Endothelial cell of umbilical vein (primary cell): ENCODE measurements around the gene NCLN. TPM values are rescaled to one million over a fixed set of nuclear protein-coding genes. Genes with fewer than 3 reads are reported as not detected.

Experiments
- BruUV-seq: library from RNA; stranded (reverse); fragments of 400-500 nt; replicated peaks from 2 replicates; lab custom pipeline; 2021; lab: Mats Ljungman, UMichigan
- CTCF ChIA-PET: fragments of 300-600, 350-600 bp; sonication (Branson Sonifier 250); formaldehyde crosslinking; loops from one replicate; lab custom pipeline; 2021; ENCODE audit warnings: antibody characterized with exemption, inconsistent platforms; lab: Charles Lee
- POLR2A ChIA-PET: fragments of 300-600, 350-600 bp; sonication (Branson Sonifier 250); formaldehyde crosslinking; loops from one replicate; lab custom pipeline; 2021; ENCODE audit warnings: antibody characterized with exemption, inconsistent platforms; lab: Charles Lee
- DNase-seq: peaks from one replicate; pipeline ENCODE4 v3.0.0-alpha.2; 2011; ENCODE audit warnings: low read depth, low spot score
- FAIRE-seq: peaks from 2 replicates; lab custom pipeline; 2011; peaks lifted over from hg19 to GRCh38; lab: Jason Lieb, UNC
- H2AFZ ChIP-seq: 2 replicates; pipeline ENCODE4 v1.6.0; 2012; ENCODE audit warnings: low read depth, low read length, control low read depth, inconsistent platforms
- H3K27ac ChIP-seq: 2 replicates; pipeline ENCODE4 v1.5.1; 2011; ENCODE audit warnings: low read depth, mild to moderate bottlenecking, control low read depth, low read length, moderate library complexity; ENCODE audit not compliant: insufficient read depth
- H3K27me3 ChIP-seq, 2 experiments: 2 replicates each; pipeline versions ENCODE4 v1.6.0 to v1.6.1; 2011; ENCODE audit warnings: low read length in 2 of 2, mixed read lengths in 1 of 2; ENCODE audit not compliant: control insufficient read depth in 2 of 2, insufficient read depth in 2 of 2
- H3K36me3 ChIP-seq, 2 experiments: 2 replicates in 1 of 2; 3 replicates in 1 of 2; pipeline ENCODE4 v1.5.1; 2011; ENCODE audit warnings: low read length in 2 of 2, mild to moderate bottlenecking in 1 of 2, moderate library complexity in 1 of 2; ENCODE audit not compliant: control insufficient read depth in 2 of 2, insufficient read depth in 2 of 2; ENCODE audit errors: extremely low read depth in 1 of 2
- H3K4me1 ChIP-seq: 3 replicates; pipeline ENCODE4 v1.5.1; 2011; ENCODE audit warnings: mild to moderate bottlenecking, low read length; ENCODE audit not compliant: control insufficient read depth, insufficient read depth; ENCODE audit errors: extremely low read depth
- H3K4me2 ChIP-seq: 2 replicates; pipeline ENCODE4 v1.6.1; 2011; ENCODE audit warnings: low read length, control low read depth, mixed read lengths; ENCODE audit not compliant: insufficient read depth
- H3K4me3 ChIP-seq, 3 experiments: fragments of 200-600 bp in 1 of 3; sonication (generic), shearing (Covaris generic) in 1 of 3; replicated peaks in 1 of 3; 2 replicates each; pipeline ENCODE4 v1.5.1; 2011 to 2016; ENCODE audit warnings: control low read depth in 3 of 3, low read length in 3 of 3, mild to moderate bottlenecking in 2 of 3, inconsistent platforms in 1 of 3, low read depth in 1 of 3, moderate library complexity in 1 of 3; ENCODE audit not compliant: insufficient read depth in 1 of 3
- H3K79me2 ChIP-seq: 2 replicates; pipeline ENCODE4 v1.6.0; 2012; ENCODE audit warnings: low read length, inconsistent platforms; ENCODE audit not compliant: control insufficient read depth, insufficient read depth
- H3K9ac ChIP-seq: replicated peaks from 2 replicates; pipeline ENCODE3; 2011; ENCODE audit warnings: low read length, control low read depth; ENCODE audit not compliant: insufficient read depth; ENCODE audit errors: extremely low read depth
- H3K9me1 ChIP-seq: replicated peaks from 3 replicates; pipeline ENCODE4 v1.6.0; 2011; ENCODE audit warnings: mild to moderate bottlenecking, low read length; ENCODE audit not compliant: control insufficient read depth, insufficient read depth; ENCODE audit errors: extremely low read depth
- H3K9me3 ChIP-seq: replicated peaks from 2 replicates; pipeline ENCODE4 v1.5.1; 2012; ENCODE audit warnings: low read length, inconsistent platforms; ENCODE audit not compliant: control insufficient read depth, insufficient read depth
- H4K20me1 ChIP-seq: replicated peaks from 2 replicates; pipeline ENCODE3; 2011; ENCODE audit warnings: mild to moderate bottlenecking, low read length; ENCODE audit not compliant: control insufficient read depth, insufficient read depth; ENCODE audit errors: extremely low read depth
- CTCF ChIP-seq, 2 donors: IDR thresholded peaks; 1 replicate in 1 of 2; 2 replicates in 1 of 2; pipeline ENCODE4 v1.5.1; 2011; ENCODE audit warnings: low read length in 2 of 2, mild to moderate bottlenecking in 2 of 2, moderate library complexity in 2 of 2, control low read depth in 1 of 2, inconsistent platforms in 1 of 2, low read depth in 1 of 2; ENCODE audit not compliant: insufficient read depth in 1 of 2; ENCODE audit errors: extremely low read depth in 1 of 2
- GATA2 ChIP-seq: IDR thresholded peaks from 2 replicates; pipeline ENCODE4 v1.7.0; 2011; ENCODE audit warnings: low read depth, mild to moderate bottlenecking, moderate library complexity, mixed read lengths, low read length; ENCODE audit not compliant: insufficient read length, insufficient read depth
- JUN ChIP-seq: IDR thresholded peaks from 2 replicates; pipeline ENCODE4 v1.6.1; 2011; ENCODE audit warnings: borderline replicate concordance, low read depth; ENCODE audit not compliant: insufficient read length, insufficient read depth
- MAX ChIP-seq: IDR thresholded peaks from 2 replicates; pipeline ENCODE4 v1.6.1; 2011; ENCODE audit not compliant: insufficient read depth, insufficient read length
- MYC ChIP-seq: IDR thresholded peaks from one replicate; pipeline ENCODE4 v1.6.1; 2011; ENCODE audit warnings: mild to moderate bottlenecking, low read depth, low read length
- POLR2A ChIP-seq: IDR thresholded peaks from 2 replicates; pipeline ENCODE4 v1.6.1; 2012; ENCODE audit warnings: low read depth, mild to moderate bottlenecking, control low read depth, low read length
- dilution Hi-C: fragments of 300-500 bp; cut with MboI; formaldehyde crosslinking; loops from one replicate; pipeline ENCODE4 v1.15.0; 2019; ENCODE audit warnings: low sequenced_read_pairs; ENCODE audit not compliant: extremely low pct_ligation_motif_present
- intact Hi-C: fragments of 100-400 bp; cut with micrococcal nuclease; formaldehyde crosslinking; loops from one replicate; pipeline ENCODE4 v1.10.0; 2022
- polyA plus RNA-seq, 4 experiments: library from polyadenylated mRNA; depleted of rRNA in 3 of 4; stranded (reverse) in 3 of 4; unstranded in 1 of 4; fragments of >200 nt; gene quantifications; 2 replicates each; pipeline versions ENCODE4 v1.2.1 to v1.2.3, GENCODE V29; 2011 to 2012; ENCODE audit warnings: missing spikeins in 1 of 4
- total RNA-seq: library from RNA; stranded (reverse); gene quantifications from 2 replicates; pipeline ENCODE4 v1.2.3, GENCODE V29; 2021

NCLN gene
- total and polyA plus RNA-seq, 2 donors (not counting 3 experiments of a cell fraction or from before 2014, with no cell fraction given): 97.2 to 102 TPM

- Histone ChIP-seq H3K4me2 (no peak overlapping the region), H3K4me3 (no peak overlapping the region), H2AFZ (no peak overlapping the region), H3K36me3 (peaks cover 0 to 4% of the 10 kb centered on the region in 2 experiments), H3K79me2 (peaks cover 57% of the 10 kb centered on the region), H3K9ac (no peak overlapping the region), H3K9me1 (no peaks in the 10 kb centered on the region), H4K20me1 (no peaks in the 10 kb centered on the region), H3K4me1 (peaks cover 9% of the 10 kb centered on the region), H3K27me3 (no peaks in the 10 kb centered on the region), H3K9me3 (no peaks in the 10 kb centered on the region), H3K27ac (no peak overlapping the region)
- FAIRE-seq (no peak), DNase-seq (no peak)
- intact Hi-C loops (no loop called here), dilution Hi-C loops (no loop called here)
- ChIA-PET POLR2A (no interaction called here), CTCF (no interaction called here)
- TF ChIP-seq POLR2A (no peak), CTCF (IDR thresholded peaks at IDR 0.05; ENCODE audit: extremely low read depth in 1 of 2, insufficient read depth in 1 of 2, low read depth in 1 of 2, low read length in 2 of 2) (no peak), JUN (no peak)
- no TSS peak for BruUV-seq
These were observed 4.7 kb downstream of the NCLN start for GRCh38 chr19:3190470-3190770.

- Histone ChIP-seq H2AFZ (no peak overlapping the region), H3K36me3 (peaks cover 0 to 4% of the 10 kb centered on the region in 2 experiments), H3K4me1 (peaks cover 9% of the 10 kb centered on the region), H3K9ac (no peak overlapping the region), H3K4me2 (no peak overlapping the region), H3K4me3 (no peak overlapping the region), H3K79me2 (peaks cover 54% of the 10 kb centered on the region), H3K9me1 (no peaks in the 10 kb centered on the region), H3K27ac (no peak overlapping the region), H3K9me3 (no peaks in the 10 kb centered on the region), H4K20me1 (no peaks in the 10 kb centered on the region), H3K27me3 (no peaks in the 10 kb centered on the region)
- no peak for DNase-seq
- FAIRE-seq: no peak
- TF ChIP-seq POLR2A: no peak
- TF ChIP-seq MYC: no peak
- no peak for TF ChIP-seq MAX
- no peak for TF ChIP-seq GATA2
- no peak for TF ChIP-seq CTCF (IDR thresholded peaks at IDR 0.05; ENCODE audit: extremely low read depth in 1 of 2, insufficient read depth in 1 of 2, low read depth in 1 of 2, low read length in 2 of 2)
- POLR2A ChIA-PET: no interaction called here
- dilution Hi-C loops (no loop called here), intact Hi-C loops (no loop called here)
- CTCF ChIA-PET: interaction anchor here (1.4 kb wide), 1 partner anchor 12 kb away, joined by 4 read pairs; no protein-coding TSS in a partner anchor
- BruUV-seq: no TSS peak
These were observed 5.4 kb downstream of the NCLN start for GRCh38 chr19:3190921-3191805.
